Cardiac fibroblast (primary cell): ENCODE data around the gene ATP11A.
"Not testable (repeated sequence)": the region's sequence is repeated elsewhere in the genome, so short reads cannot be mapped to it uniquely, and the experiment has no call there.

Experiments
- DNase-seq, 2 donors: peaks; one replicate each; pipeline versions ENCODE4 v3.0.0 to v3.0.0-alpha.2; 2010; ENCODE audit warnings: low read depth in 2 of 2
- H3K4me3 ChIP-seq, 2 donors: replicated peaks in 1 of 2; 1 replicate in 1 of 2; 2 replicates in 1 of 2; pipeline ENCODE4 v1.5.1; 2011; ENCODE audit warnings: low read depth in 2 of 2, low read length in 2 of 2, mild to moderate bottlenecking in 2 of 2, moderate library complexity in 1 of 2
- TF ChIP-seq, protein P1 (sequence below): IDR thresholded peaks from one replicate; pipeline ENCODE4 v1.5.1; 2011; ENCODE audit warnings: low read depth, mild to moderate bottlenecking, low read length, inconsistent platforms

ATP11A gene

DNA sequence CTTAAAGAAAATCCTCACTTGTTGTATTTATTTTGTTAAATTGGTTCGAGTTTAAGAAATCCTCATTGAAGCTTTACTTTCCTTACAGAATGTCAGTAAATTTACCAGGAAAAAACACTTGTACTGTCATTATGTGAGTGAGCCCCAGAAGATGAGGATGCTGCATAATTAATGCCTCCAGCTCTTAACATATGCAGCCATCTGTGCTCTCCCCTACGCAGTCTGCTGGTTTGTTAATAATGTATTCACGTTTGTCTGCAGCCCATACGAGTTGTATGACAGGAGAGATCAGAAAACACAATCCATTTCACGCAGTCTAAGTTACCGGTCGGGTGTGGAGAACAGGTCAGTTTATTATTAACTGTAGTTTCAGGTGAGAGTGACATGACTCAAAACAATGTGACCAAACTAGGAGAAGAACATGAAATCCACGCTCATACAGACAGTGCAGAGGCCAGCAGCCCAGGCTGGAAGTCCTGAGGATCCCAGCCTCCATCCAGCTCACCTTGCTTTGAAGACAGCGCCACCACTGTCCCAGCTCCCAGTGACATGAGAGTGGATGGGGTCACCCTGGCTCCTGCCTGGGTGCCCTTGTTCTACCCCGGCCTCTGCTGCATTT is 19.8 kb upstream of the ATP11A start:
- DNase-seq: no peak
- no peak overlapping the region for H3K4me3 ChIP-seq
- TF ChIP-seq, protein P1, sequence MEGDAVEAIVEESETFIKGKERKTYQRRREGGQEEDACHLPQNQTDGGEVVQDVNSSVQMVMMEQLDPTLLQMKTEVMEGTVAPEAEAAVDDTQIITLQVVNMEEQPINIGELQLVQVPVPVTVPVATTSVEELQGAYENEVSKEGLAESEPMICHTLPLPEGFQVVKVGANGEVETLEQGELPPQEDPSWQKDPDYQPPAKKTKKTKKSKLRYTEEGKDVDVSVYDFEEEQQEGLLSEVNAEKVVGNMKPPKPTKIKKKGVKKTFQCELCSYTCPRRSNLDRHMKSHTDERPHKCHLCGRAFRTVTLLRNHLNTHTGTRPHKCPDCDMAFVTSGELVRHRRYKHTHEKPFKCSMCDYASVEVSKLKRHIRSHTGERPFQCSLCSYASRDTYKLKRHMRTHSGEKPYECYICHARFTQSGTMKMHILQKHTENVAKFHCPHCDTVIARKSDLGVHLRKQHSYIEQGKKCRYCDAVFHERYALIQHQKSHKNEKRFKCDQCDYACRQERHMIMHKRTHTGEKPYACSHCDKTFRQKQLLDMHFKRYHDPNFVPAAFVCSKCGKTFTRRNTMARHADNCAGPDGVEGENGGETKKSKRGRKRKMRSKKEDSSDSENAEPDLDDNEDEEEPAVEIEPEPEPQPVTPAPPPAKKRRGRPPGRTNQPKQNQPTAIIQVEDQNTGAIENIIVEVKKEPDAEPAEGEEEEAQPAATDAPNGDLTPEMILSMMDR: no peak

DNA sequence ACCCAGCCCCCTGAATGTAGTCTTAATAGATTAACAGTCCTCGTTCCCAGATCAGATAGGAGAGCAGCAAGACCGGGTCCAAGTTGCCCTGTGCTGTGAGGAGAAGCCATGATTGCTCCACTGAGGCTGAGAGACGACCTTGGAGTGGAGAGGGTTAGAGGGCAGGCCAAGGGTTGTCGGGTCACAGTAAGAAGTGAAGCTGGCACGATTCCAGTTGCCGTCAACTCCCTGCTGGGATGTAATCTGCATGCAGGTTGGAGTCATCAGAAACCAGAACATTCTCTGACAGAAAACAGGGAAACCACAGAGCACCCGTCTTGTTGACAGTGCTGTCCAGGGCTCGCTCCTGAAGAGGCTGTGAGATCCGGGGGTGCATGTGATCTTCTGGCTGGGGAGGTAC is 19.0 kb upstream of the ATP11A start:
- DNase-seq: no peak
- no peak overlapping the region for H3K4me3 ChIP-seq
- TF ChIP-seq, protein P1: no peak

DNA sequence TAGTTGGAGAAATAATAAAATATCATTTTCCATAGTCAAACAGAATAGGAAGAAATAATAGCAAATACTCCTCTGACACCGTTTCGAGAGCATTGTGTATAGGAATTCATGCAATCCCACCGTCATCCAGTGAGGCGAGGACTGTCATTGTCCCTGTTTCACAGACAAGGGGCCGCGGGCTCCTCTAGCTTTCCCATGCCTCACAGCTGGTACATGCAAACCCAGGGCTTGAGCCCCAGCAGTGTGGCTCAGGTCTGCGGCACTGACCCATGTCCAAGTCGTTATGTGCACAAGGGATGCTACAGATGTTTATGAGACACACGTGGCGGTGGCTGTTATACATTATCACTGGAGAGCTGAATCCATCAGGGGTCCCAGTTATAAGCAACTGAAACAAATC is 18.5 kb upstream of the ATP11A start:
- TF ChIP-seq, protein P1: no peak
- DNase-seq: no peak
- no peak overlapping the region for H3K4me3 ChIP-seq

DNA sequence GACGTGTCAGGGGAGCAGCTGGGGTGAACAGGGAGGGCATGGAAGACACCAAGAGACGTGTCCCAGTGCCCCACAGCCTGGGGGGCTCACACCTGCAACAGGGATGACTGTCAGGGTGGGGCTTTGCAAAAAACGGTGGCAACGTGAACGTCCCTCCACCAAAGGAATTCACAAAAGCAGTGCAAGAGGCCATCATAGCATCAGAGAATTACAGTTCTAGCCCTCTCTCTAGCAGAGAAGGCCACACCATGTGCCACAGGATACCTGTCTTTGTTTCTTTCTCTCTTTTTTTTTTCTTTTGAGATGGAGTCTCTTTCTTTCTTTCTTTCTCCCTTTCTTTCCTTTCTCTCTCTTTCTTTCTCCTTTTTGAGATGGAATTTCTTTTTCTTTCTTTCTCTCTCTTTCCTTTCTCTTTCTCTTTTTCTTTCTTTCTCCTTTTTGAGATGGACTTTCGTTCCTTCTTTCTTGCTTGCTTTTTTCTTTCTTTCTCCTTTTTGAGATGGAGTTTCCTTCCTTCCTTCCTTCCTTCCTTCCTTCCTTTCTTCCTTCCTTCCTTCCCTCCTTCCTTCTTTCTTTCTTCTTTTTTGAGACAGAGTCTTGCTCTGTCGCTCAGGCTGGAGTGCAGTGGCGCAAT is 17.1 kb upstream of the ATP11A start:
- no peak for DNase-seq
- no peak overlapping the region for H3K4me3 ChIP-seq
- TF ChIP-seq, protein P1: no peak

DNA sequence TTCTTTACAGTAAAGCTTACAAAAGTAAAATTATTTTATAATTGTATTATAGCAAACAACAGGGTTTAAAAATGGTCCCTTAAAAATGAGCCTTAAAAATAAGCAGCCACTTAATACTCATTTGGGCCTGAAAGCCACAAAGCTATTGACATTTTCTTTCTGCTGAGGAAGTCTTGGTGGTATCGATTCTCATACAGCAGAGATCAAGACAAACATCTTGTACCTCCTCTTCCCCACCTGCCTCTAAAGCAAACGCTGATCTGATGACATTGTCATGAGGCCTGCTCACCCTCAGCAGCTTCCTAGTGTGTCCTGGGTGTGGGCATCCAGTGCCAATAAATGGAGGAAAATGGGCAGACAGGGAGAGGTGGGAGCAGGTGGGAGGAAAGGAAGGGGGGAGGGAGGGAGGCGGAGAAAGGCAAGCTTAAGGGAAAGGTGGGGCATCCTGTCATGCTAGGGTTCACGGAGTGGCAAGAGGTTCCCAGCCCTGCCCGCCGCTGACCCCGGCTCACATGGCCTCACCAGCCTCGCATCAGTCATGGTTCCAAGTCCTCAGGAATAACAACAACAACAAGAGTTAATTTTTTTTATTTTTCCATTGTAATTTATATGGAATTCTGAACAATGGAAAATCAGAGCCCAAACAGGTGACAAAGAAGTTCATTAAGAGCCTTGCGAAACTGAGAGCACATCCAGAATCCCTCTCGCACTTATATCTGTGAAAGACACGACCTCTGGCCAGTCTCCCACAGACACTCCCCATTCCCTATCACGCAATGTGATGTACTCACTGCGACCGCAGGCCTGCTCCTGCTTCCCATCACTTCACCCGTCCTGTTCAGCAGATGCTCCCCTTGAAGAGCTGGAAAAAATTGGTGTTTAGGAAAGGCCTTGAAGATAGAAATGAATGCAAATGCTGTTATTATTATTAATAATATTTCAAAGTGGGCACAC is 15.1 kb upstream of the ATP11A start:
- no peak for DNase-seq
- H3K4me3 ChIP-seq: no peak overlapping the region
- TF ChIP-seq, protein P1: no peak

DNA sequence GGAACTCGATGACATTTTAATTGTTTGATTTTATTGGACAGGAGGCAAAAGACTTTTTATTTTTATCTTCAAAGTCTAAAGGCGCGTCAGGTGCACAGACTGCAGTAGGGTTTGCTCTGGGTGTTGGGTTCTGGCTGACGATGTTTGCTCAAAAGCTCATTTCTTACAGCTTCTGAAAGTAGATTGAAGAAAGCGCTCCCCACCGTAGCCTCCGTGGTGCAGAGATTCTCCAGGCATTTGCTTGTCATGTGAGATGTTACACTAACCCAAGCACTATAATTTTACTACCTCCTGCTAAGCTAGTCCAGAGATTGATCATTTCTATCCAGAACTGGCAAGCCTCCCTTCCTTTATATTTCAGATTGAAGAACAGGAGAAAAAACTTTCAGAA is 14.5 kb upstream of the ATP11A start:
- no peak overlapping the region for H3K4me3 ChIP-seq
- DNase-seq: no peak
- TF ChIP-seq, protein P1: no peak

DNA sequence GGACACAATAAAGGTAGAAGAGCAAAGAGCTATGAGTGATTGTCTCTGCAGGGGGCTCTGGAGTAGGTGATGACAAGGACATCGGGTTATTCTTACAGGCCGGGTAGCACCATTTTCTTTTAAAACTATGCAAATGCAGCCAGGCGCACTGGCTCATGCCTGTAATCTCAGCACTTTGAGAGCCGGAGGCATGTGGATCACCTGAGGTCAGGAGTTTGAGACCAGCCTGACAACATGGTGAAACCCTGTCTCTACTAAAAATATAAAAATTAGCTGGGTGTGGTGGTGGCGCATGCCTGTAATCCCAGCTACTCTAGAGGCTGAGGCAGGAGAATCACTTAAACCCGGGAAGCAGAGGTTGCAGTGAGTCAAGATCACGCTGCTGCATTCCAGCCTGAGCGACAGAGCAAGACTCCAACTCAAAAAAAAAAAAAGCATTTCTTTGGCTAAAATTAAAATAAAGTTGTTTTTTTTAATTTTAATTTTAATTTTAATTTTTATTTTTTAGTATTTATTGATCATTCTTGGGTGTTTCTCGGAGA is 12.3 kb upstream of the ATP11A start:
- H3K4me3 ChIP-seq, DNase-seq: not testable (repeated sequence)
